ENCODE results near the gene ATP1B4. TPM values are rescaled to one million over a fixed set of nuclear protein-coding genes. Genes with fewer than 3 reads are reported as not detected.

Gene ATP1B4
- total and polyA plus RNA-seq, 10 of the 15 experiments (the other 5 are each of a cell fraction or from before 2014, with no cell fraction given) = not detected

DNA sequence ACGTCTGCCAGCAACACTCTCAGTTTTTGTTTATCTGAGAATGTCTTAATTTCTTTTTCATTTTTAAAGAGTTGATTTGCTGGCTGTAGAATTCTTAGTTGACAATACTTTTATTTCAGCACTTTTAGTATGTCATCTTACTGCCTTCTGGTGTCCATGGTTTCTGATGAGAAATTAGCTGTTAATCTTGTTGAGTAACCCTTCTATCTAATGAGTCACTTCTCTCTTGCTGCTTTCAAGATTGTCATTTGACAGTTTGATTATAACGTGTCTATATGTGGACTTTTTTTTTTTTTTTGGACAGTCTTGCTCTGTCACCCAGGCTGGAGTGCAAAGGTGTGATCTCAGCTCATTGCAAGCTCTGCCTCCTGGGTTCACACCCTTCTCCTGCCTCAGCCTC is 26.6 kb upstream of the ATP1B4 start:
- POLR2A ChIA-PET = no interaction called here
- 4% methylated on average over 2 of the region's 2 CpGs for WGBS (ENCODE audit: insufficient coverage, insufficient replicate concordance, low lambda C conversion rate, missing lambda C conversion rate)
- no TSS peak for BruUV-seq (replicated peaks)
- Histone ChIP-seq H3K4me3 (no peak overlapping the region), H4K20me1 (ENCODE audit: control insufficient read depth, insufficient read depth) (no peaks in the 10 kb centered on the region), H3K4me1 (ENCODE audit: control insufficient read depth, insufficient read depth, low read length) (no peaks in the 10 kb centered on the region), H3K4me2 (ENCODE audit: control insufficient read depth, insufficient read depth) (no peak overlapping the region), H3K9me3 (replicated peaks; ENCODE audit: control insufficient read depth, insufficient read depth, low read length) (no peaks in the 10 kb centered on the region; the same call in 2 of the 3 replicates), H3K27me3 (replicated peaks in 1 of 2; ENCODE audit: control insufficient read depth in 2 of 2, insufficient read depth in 2 of 2, low read length in 1 of 2) (no peaks in the 10 kb centered on the region), H3K36me3 (ENCODE audit: control insufficient read depth in 2 of 2, insufficient read depth in 2 of 2, low read length in 1 of 2) (no peaks in the 10 kb centered on the region), H2AFZ (ENCODE audit: control insufficient read depth, low read depth, low read length) (no peak overlapping the region), H3K79me2 (ENCODE audit: control insufficient read depth, insufficient read depth, low read length) (no peaks in the 10 kb centered on the region), H3K9ac (ENCODE audit: control insufficient read depth, insufficient read depth, low read length) (no peak overlapping the region), H3K27ac (ENCODE audit: control insufficient read depth, insufficient read depth) (no peak overlapping the region)
- ATAC-seq (no peak), DNase-seq (ENCODE audit: low read depth, low spot score) (no peak), FAIRE-seq (no peak)
- RAD21 ChIA-PET (ENCODE audit: unreplicated experiment) = no interaction called here
- SMC1A ChIA-PET (ENCODE audit: uncharacterized antibody, unreplicated experiment) = no interaction called here
- CTCF ChIA-PET = interaction anchor here (1.2 kb wide), 1 partner anchor 116 kb away, joined by 3 read pairs; no protein-coding TSS in a partner anchor
- in situ Hi-C loops (cut with MboI) (no loop called here), intact Hi-C loops (cut with micrococcal nuclease; ENCODE audit: unreplicated experiment) (no loop called here)
- TF ChIP-seq NR2C1 (IDR thresholded peaks at IDR 0.05) (no peak), JUND (IDR thresholded peaks at IDR 0.05; ENCODE audit: low read depth, low read length) (no peak), ZNF217 (IDR thresholded peaks at IDR 0.05) (no peak), TCF3 (IDR thresholded peaks at IDR 0.05; ENCODE audit: borderline replicate concordance, insufficient read depth, low read depth, low read length) (no peak), SUZ12 (IDR thresholded peaks at IDR 0.05; ENCODE audit: unreplicated experiment) (no peak), WRNIP1 (IDR thresholded peaks at IDR 0.05; ENCODE audit: borderline replicate concordance, low read depth, low read length) (no peak), SRF (IDR thresholded peaks at IDR 0.05; ENCODE audit: low read depth in 2 of 2, low read length in 2 of 2) (no peak), ZBED1 (IDR thresholded peaks at IDR 0.05; ENCODE audit: borderline replicate concordance) (no peak), CBX5 (IDR thresholded peaks at IDR 0.05; ENCODE audit: low read depth) (no peak), NFIC (IDR thresholded peaks at IDR 0.05; ENCODE audit: low read depth, low read length) (no peak), ZNF274 (IDR thresholded peaks at IDR 0.05; ENCODE audit: insufficient read depth, insufficient read length) (no peak)
- TF ChIP-seq, protein P1, sequence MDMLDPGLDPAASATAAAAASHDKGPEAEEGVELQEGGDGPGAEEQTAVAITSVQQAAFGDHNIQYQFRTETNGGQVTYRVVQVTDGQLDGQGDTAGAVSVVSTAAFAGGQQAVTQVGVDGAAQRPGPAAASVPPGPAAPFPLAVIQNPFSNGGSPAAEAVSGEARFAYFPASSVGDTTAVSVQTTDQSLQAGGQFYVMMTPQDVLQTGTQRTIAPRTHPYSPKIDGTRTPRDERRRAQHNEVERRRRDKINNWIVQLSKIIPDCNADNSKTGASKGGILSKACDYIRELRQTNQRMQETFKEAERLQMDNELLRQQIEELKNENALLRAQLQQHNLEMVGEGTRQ (IDR thresholded peaks at IDR 0.05; ENCODE audit: borderline replicate concordance, low read depth, low read length) = no peak
- TF ChIP-seq, protein P2, sequence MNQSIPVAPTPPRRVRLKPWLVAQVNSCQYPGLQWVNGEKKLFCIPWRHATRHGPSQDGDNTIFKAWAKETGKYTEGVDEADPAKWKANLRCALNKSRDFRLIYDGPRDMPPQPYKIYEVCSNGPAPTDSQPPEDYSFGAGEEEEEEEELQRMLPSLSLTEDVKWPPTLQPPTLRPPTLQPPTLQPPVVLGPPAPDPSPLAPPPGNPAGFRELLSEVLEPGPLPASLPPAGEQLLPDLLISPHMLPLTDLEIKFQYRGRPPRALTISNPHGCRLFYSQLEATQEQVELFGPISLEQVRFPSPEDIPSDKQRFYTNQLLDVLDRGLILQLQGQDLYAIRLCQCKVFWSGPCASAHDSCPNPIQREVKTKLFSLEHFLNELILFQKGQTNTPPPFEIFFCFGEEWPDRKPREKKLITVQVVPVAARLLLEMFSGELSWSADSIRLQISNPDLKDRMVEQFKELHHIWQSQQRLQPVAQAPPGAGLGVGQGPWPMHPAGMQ (IDR thresholded peaks at IDR 0.05; ENCODE audit: borderline replicate concordance) = no peak
